ENCODE results near the gene SPON2. TPM values are rescaled to one million over a fixed set of nuclear protein-coding genes. Genes with fewer than 3 reads are reported as not detected.

SPON2 gene
- total and polyA plus RNA-seq, 2 donors from 2014 or later, result 16.7 to 116 TPM

GRCh38 chr4:1206299-1207156, 34.1 kb upstream of the SPON2 start:
- Histone ChIP-seq H3K27ac (ENCODE audit: low read depth in 2 of 2, low read length in 2 of 2) (no peak overlapping the region), H3K4me1 (ENCODE audit: control insufficient read depth in 2 of 3, insufficient read depth in 2 of 3, low read depth in 1 of 3, low read length in 3 of 3) (peaks cover 0 to 12% (median 0%) of the 10 kb centered on the region in 3 donors), H3K36me3 (ENCODE audit: control insufficient read depth in 2 of 3, insufficient read depth in 3 of 3, low read length in 3 of 3) (peaks cover 0 to 5% (median 0%) of the 10 kb centered on the region in 3 donors), H3K9ac (ENCODE audit: low read length in 3 of 3) (no peak overlapping the region), H3K9me3 (ENCODE audit: control insufficient read depth in 2 of 3, insufficient read depth in 1 of 3, low read length in 3 of 3) (no peaks in the 10 kb centered on the region), H3K4me3 (ENCODE audit: low read length in 3 of 3) (no peak overlapping the region), H3K27me3 (ENCODE audit: control insufficient read depth, insufficient read depth, low read length) (no peaks in the 10 kb centered on the region)
- FAIRE-seq, result no peak
- peak in 1 of 5 donors; percentile 56 for DNase-seq
- TF ChIP-seq, protein P1, sequence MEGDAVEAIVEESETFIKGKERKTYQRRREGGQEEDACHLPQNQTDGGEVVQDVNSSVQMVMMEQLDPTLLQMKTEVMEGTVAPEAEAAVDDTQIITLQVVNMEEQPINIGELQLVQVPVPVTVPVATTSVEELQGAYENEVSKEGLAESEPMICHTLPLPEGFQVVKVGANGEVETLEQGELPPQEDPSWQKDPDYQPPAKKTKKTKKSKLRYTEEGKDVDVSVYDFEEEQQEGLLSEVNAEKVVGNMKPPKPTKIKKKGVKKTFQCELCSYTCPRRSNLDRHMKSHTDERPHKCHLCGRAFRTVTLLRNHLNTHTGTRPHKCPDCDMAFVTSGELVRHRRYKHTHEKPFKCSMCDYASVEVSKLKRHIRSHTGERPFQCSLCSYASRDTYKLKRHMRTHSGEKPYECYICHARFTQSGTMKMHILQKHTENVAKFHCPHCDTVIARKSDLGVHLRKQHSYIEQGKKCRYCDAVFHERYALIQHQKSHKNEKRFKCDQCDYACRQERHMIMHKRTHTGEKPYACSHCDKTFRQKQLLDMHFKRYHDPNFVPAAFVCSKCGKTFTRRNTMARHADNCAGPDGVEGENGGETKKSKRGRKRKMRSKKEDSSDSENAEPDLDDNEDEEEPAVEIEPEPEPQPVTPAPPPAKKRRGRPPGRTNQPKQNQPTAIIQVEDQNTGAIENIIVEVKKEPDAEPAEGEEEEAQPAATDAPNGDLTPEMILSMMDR (IDR thresholded peaks at IDR 0.05; ENCODE audit: borderline replicate concordance, extremely low read depth, insufficient read depth), result no peak
- intact Hi-C loops (cut with DNase I), result no loop called here

GRCh38 chr4:1205586-1206298, 33.4 kb upstream of the SPON2 start:
- Histone ChIP-seq H3K4me3 (ENCODE audit: low read length in 3 of 3) (no peak overlapping the region), H3K9me3 (ENCODE audit: control insufficient read depth in 2 of 3, insufficient read depth in 1 of 3, low read length in 3 of 3) (no peaks in the 10 kb centered on the region), H3K4me1 (ENCODE audit: control insufficient read depth in 2 of 3, insufficient read depth in 2 of 3, low read depth in 1 of 3, low read length in 3 of 3) (peaks cover 0 to 17% (median under 1%) of the 10 kb centered on the region in 3 donors), H3K9ac (ENCODE audit: low read length in 3 of 3) (no peak overlapping the region), H3K36me3 (ENCODE audit: control insufficient read depth in 2 of 3, insufficient read depth in 3 of 3, low read length in 3 of 3) (no peaks in the 10 kb centered on the region), H3K27me3 (ENCODE audit: control insufficient read depth, insufficient read depth, low read length) (no peaks in the 10 kb centered on the region), H3K27ac (ENCODE audit: low read depth in 2 of 2, low read length in 2 of 2) (no peak overlapping the region)
- DNase-seq (peak in 2 of 5 donors; percentile 55 to 72), FAIRE-seq (no peak)
- intact Hi-C loops (cut with DNase I), result no loop called here
- TF ChIP-seq, protein P1 (IDR thresholded peaks at IDR 0.05; ENCODE audit: borderline replicate concordance, extremely low read depth, insufficient read depth), result no peak

DNA sequence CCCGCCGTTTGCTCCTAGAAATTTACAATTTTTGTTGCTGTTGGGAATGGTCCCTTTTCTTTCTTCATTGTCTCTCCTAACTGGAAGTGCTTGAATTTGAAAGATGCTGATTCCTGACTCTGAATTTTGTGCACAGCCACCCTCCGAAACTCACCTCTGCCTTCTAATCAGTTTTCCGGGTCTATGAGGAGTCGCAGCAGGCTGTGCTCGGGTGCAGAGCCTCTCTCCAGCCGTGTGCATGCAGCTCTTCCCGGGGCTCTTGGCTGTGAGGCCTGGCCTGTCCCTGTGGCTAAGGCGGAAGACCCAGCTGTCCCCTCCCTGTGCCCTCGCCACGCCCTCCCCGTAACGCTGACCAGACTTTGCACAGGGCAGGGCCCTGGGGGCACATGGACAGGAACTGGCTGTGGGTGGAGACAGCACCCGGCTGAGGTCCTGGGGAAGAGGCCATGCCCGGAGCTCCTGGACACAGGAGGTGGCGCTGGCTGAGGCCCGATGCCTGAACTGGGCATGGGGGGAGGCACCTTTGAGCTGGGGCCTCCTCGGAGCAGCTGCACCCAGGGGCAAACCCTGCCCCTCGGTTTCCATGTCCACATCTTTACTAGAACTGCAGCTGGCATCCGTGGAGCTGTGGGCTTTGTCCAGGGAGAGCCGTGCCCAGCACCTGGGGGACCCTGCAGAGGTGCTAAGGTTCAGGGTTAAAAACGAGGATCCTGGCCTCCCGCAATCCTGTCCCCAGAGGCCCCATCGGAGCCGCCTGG, 32.6 kb upstream of the SPON2 start:
- no peaks in the 10 kb centered on the region for H3K27me3 ChIP-seq (ENCODE audit: control insufficient read depth, insufficient read depth, low read length)
- H3K9ac ChIP-seq (ENCODE audit: low read length in 3 of 3), result no peak overlapping the region
- FAIRE-seq (no peak), DNase-seq (peak in 3 of 5 donors; percentile 5 to 74 (median 41))
- peaks cover 0 to 21% (median 3%) of the 10 kb centered on the region in 3 donors for H3K4me1 ChIP-seq (ENCODE audit: control insufficient read depth in 2 of 3, insufficient read depth in 2 of 3, low read depth in 1 of 3, low read length in 3 of 3)
- H3K4me3 ChIP-seq (ENCODE audit: low read length in 3 of 3), result no peak overlapping the region
- no peaks in the 10 kb centered on the region for H3K9me3 ChIP-seq (ENCODE audit: control insufficient read depth in 2 of 3, insufficient read depth in 1 of 3, low read length in 3 of 3)
- TF ChIP-seq, protein P1 (IDR thresholded peaks at IDR 0.05; ENCODE audit: borderline replicate concordance, extremely low read depth, insufficient read depth), result no peak
- intact Hi-C loops (cut with DNase I), result no loop called here
- no peaks in the 10 kb centered on the region for H3K36me3 ChIP-seq (ENCODE audit: control insufficient read depth in 2 of 3, insufficient read depth in 3 of 3, low read length in 3 of 3)
- no peak overlapping the region for H3K27ac ChIP-seq (ENCODE audit: low read depth in 2 of 2, low read length in 2 of 2)

Data from kidney (tissue), 14 donors.